Nephron progenitor cell (in vitro differentiated cells): ENCODE measurements around the gene MBNL2.

Source experiments
- DNase-seq: peaks from one replicate; pipeline ENCODE4 v3.0.0; 2021
- H3K27ac Mint-ChIP-seq: 2 replicates; pipeline ENCODE4 v1.8.0; 2021; ENCODE audit warnings: mild to moderate bottlenecking, moderate library complexity, mixed read lengths
- H3K27me3 Mint-ChIP-seq: 2 replicates; pipeline ENCODE4 v1.8.0; 2021; ENCODE audit warnings: mild to moderate bottlenecking, low read depth, mixed read lengths; ENCODE audit not compliant: poor library complexity
- H3K36me3 Mint-ChIP-seq: 2 replicates; pipeline ENCODE4 v1.8.0; 2021; ENCODE audit warnings: low read depth, mixed read lengths
- H3K4me1 Mint-ChIP-seq: 2 replicates; pipeline ENCODE4 v1.8.0; 2021; ENCODE audit warnings: mixed read lengths
- H3K4me3 Mint-ChIP-seq: 2 replicates; pipeline ENCODE4 v1.8.0; 2021; ENCODE audit warnings: mild to moderate bottlenecking, moderate library complexity, mixed read lengths
- H3K9me3 Mint-ChIP-seq: 2 replicates; pipeline ENCODE4 v1.8.0; 2021; ENCODE audit warnings: mild to moderate bottlenecking, moderate library complexity, mixed read lengths
- TF ChIP-seq, protein P1 (sequence below): fragments of 200-600 bp; sonication (generic); IDR thresholded peaks from 2 replicates; pipeline ENCODE4 v1.5.0; 2021; ENCODE audit warnings: antibody characterized with exemption

Gene MBNL2

DNA sequence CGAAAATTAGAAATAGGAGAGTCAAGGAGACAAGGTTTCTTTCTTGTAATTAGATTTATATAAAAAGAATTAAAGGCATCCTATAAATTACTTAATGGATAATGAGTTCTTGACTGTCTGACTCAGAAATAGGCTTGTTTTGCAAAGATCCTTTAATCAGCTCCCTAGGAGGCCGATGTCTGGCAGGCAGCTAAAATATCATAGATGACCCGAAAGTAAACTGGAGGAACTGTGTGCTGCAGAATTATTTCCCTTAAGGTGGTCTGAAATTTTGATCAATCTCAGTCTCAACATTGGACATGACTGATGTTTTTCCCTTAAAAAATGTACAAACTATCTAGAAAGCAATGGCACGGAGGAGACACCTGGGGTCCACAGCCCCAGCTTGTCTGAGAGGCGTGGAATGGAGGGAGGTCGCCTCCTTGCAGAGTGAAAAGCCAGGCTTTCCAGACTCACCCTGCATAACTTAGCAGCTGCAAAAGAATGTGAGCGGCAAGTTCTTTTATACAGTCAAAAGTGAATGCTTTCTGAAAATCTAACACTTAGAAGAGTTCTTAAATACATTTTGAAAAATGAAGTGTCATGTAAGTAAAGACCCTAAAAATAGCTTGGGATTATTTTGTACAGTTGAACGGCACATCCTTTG lies 44.8 kb downstream of the MBNL2 start:
- DNase-seq, result no peak
- TF ChIP-seq, protein P1, sequence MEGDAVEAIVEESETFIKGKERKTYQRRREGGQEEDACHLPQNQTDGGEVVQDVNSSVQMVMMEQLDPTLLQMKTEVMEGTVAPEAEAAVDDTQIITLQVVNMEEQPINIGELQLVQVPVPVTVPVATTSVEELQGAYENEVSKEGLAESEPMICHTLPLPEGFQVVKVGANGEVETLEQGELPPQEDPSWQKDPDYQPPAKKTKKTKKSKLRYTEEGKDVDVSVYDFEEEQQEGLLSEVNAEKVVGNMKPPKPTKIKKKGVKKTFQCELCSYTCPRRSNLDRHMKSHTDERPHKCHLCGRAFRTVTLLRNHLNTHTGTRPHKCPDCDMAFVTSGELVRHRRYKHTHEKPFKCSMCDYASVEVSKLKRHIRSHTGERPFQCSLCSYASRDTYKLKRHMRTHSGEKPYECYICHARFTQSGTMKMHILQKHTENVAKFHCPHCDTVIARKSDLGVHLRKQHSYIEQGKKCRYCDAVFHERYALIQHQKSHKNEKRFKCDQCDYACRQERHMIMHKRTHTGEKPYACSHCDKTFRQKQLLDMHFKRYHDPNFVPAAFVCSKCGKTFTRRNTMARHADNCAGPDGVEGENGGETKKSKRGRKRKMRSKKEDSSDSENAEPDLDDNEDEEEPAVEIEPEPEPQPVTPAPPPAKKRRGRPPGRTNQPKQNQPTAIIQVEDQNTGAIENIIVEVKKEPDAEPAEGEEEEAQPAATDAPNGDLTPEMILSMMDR, result no peak
- no peak overlapping the region for H3K4me3 Mint-ChIP-seq
- peaks cover 15% of the 10 kb centered on the region for H3K36me3 Mint-ChIP-seq
- peaks cover 5% of the 10 kb centered on the region for H3K27me3 Mint-ChIP-seq
- peaks cover 25% of the 10 kb centered on the region for H3K4me1 Mint-ChIP-seq
- no peaks in the 10 kb centered on the region for H3K9me3 Mint-ChIP-seq
- no peak overlapping the region for H3K27ac Mint-ChIP-seq

DNA sequence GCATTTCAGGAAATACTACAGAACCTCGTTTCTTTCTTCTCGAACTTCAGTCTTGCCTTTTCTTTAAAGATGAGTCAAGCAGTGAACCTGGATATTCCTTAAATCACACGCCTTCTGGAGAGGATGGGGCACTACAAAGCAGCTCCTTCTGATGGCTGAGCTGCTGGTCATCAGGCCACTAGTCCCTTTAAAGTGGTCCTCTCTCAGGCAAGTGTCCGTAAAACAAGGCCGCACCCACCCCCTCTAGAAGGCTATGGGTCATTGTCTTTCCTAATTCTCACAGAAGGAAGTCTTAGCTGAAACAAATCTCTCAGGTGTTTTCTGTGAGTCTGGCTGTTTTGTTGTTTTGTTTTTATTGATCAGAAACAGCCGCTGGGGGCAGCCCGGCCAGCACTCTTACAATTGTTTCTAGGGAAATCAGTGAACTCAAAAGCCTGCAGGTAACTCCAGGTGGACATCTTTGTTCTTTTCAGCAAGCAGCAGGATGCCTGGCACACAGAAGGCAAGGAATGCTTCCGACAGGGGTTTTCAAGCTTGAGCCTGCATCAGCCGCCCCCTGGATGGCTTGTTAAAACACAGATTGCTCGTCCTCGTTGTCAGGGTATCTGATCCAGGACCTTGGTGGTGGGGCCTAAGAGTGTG lies 45.4 kb downstream of the MBNL2 start:
- H3K9me3 Mint-ChIP-seq, result no peaks in the 10 kb centered on the region
- H3K27me3 Mint-ChIP-seq, result peaks cover 5% of the 10 kb centered on the region
- peaks cover 15% of the 10 kb centered on the region for H3K36me3 Mint-ChIP-seq
- TF ChIP-seq, protein P1, result no peak
- no peak for DNase-seq
- no peak overlapping the region for H3K27ac Mint-ChIP-seq
- no peak overlapping the region for H3K4me3 Mint-ChIP-seq
- peaks cover 19% of the 10 kb centered on the region for H3K4me1 Mint-ChIP-seq

DNA sequence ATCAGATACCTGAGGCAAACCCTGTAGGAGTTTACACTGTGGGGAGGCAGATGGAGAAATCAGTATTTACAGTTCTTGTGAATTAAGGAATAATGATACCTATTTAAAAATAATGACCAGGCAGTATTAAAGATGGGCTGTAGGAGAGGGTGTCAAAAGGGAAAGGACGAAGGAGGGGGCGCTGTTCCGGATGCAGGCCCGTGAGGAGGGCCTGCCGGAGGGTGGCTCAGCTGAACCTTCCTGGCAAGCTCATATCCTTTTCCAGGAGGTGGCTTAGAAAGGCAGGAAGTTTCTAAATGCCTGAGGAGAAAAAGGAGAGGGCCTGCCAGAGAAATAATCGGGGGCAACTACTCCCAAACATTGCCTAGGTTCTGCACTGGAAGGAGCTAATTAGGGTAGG lies 46.6 kb downstream of the MBNL2 start:
- Mint-ChIP-seq H3K27me3 (no peaks in the 10 kb centered on the region), H3K4me3 (no peak overlapping the region), H3K9me3 (no peaks in the 10 kb centered on the region), H3K36me3 (peaks cover 9% of the 10 kb centered on the region), H3K4me1 (peaks cover 14% of the 10 kb centered on the region), H3K27ac (peak overlapping the region; percentile 4)
- no peak for DNase-seq
- TF ChIP-seq, protein P1, result no peak

DNA sequence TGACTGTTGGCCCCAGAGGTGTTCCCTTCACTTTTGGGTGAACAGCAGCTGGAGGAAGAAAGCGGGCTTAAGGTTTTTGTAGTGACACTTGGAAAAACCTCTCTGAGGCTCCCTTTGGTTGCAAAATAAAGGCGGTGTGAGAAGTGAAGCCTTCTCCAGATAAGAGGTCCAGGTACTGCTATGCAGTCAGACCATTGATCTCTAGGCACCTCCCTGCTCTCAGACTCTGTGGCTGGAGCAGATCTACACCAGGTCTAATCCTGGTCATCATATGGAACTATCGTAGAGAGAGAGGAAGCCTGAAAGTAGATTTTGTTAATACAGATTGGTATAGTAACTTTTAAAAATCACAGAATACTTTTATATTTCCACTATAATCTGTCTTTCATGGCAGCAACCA lies 47.5 kb downstream of the MBNL2 start:
- DNase-seq, result no peak
- Mint-ChIP-seq H3K4me3 (no peak overlapping the region), H3K27ac (no peak overlapping the region), H3K27me3 (no peaks in the 10 kb centered on the region), H3K4me1 (peaks cover 14% of the 10 kb centered on the region), H3K9me3 (no peaks in the 10 kb centered on the region), H3K36me3 (peaks cover 6% of the 10 kb centered on the region)
- TF ChIP-seq, protein P1, result no peak

DNA sequence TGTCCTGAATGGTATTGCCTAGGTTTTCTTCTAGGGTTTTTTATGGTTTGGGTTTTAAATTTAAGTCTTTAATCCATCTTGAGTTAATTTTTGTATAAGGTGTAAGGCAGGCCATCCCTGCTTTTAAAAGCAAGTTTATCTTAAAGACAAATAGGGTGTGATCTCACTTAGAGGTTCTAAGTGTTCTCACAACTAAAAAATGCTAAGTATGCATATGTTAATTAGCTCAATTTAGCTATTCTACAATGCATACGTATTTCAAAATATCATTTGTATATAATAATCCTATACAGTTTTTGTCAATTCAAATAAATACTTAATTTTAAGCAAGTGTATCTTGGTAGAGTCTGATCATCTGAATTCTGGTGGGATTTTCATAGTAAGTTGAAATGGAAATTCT lies 50.4 kb downstream of the MBNL2 start:
- Mint-ChIP-seq H3K27me3 (no peaks in the 10 kb centered on the region), H3K27ac (no peak overlapping the region), H3K4me3 (no peak overlapping the region), H3K36me3 (peaks cover 23% of the 10 kb centered on the region), H3K9me3 (no peaks in the 10 kb centered on the region), H3K4me1 (peaks cover 9% of the 10 kb centered on the region)
- DNase-seq, result no peak
- TF ChIP-seq, protein P1, result no peak

DNA sequence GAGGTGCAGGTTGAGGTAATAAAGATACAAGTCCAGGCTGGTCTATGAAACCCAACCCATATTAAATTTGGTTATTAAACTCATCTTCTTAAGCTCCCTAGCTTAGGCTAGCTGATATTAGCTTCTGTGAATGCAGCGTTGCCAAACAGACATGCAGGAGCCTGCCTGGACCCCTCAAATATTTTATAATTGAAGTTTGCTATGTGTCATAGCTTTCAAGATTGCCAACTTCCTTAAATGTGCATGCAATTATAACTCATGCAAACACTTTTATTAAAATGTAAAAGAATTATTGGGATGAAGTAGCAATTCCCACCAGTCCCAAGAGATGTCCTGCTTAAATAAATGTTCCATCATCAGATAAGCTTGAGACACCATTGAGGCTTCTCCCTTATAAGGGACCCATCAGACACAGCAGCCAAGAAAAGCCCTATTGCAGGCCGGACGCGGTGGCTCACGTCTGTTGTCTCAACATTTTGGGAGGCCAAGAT lies 51.3 kb downstream of the MBNL2 start:
- DNase-seq, result no peak
- Mint-ChIP-seq H3K27me3 (no peaks in the 10 kb centered on the region), H3K9me3 (no peaks in the 10 kb centered on the region), H3K4me3 (no peak overlapping the region), H3K36me3 (peaks cover 19% of the 10 kb centered on the region), H3K4me1 (peaks cover 8% of the 10 kb centered on the region), H3K27ac (no peak overlapping the region)
- TF ChIP-seq, protein P1, result no peak
